Hepatocyte (in vitro differentiated cells): ENCODE results near the gene KRT36.

Experiments used
- EZH2 ChIP-seq: fragments of 200-600 bp; sonication (generic); IDR thresholded peaks from 2 replicates; pipeline ENCODE4 v1.6.1; 2016; ENCODE audit warnings: antibody characterized with exemption, mild to moderate bottlenecking, borderline replicate concordance
- EZH2phosphoT487 ChIP-seq: fragments of 200-600 bp; sonication (generic); IDR thresholded peaks from one replicate; pipeline ENCODE4 v1.6.1; 2018; ENCODE audit warnings: antibody characterized with exemption, mild to moderate bottlenecking, low read depth, moderate library complexity; ENCODE audit not compliant: unreplicated experiment, severe bottlenecking
- TF ChIP-seq, protein P1 (sequence below): fragments of 200-600 bp; sonication (generic); IDR thresholded peaks from 2 replicates; pipeline ENCODE4 v1.5.1; 2016; ENCODE audit warnings: antibody characterized with exemption, mild to moderate bottlenecking; ENCODE audit not compliant: poor library complexity

DNA sequence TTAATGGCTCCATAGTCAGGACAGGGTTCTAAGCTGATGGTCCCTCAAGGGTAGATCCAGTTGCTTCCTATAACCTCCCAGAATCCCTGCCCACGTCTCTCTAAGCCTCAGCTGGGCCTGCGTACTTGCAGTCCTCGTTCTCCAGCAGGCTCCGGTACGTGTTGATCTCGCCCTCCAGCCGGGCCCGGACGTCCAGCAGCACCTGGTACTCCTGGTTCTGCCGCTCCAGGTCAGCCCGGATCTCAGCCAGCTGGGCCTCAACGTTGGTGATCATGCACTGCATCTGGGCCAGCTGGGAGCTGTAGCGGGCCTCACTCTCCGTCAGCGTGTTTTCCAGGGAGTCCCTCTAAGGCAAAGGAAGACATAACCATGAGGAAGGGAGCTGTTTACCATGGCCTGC lies 27.0 kb downstream of the KRT36 start:
- TF ChIP-seq, protein P1, sequence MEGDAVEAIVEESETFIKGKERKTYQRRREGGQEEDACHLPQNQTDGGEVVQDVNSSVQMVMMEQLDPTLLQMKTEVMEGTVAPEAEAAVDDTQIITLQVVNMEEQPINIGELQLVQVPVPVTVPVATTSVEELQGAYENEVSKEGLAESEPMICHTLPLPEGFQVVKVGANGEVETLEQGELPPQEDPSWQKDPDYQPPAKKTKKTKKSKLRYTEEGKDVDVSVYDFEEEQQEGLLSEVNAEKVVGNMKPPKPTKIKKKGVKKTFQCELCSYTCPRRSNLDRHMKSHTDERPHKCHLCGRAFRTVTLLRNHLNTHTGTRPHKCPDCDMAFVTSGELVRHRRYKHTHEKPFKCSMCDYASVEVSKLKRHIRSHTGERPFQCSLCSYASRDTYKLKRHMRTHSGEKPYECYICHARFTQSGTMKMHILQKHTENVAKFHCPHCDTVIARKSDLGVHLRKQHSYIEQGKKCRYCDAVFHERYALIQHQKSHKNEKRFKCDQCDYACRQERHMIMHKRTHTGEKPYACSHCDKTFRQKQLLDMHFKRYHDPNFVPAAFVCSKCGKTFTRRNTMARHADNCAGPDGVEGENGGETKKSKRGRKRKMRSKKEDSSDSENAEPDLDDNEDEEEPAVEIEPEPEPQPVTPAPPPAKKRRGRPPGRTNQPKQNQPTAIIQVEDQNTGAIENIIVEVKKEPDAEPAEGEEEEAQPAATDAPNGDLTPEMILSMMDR = no peak
- TF ChIP-seq EZH2 (no peak), EZH2phosphoT487 (no peak)
